PC-3 (cell line): ENCODE data around the gene TOM1L2. TPM values are rescaled to one million over a fixed set of nuclear protein-coding genes. Genes with fewer than 3 reads are reported as not detected.
"Not testable (repeated sequence)": the region's sequence is repeated elsewhere in the genome, so short reads cannot be mapped to it uniquely, and the experiment has no call there.

Experiments used
- ATAC-seq: fragments of 200-7000 bp; cut with Tn5 transposase; 2 replicates; pipeline ENCODE4 v1.9.1; 2020; ENCODE audit warnings: mild to moderate bottlenecking, moderate library complexity
- BruUV-seq: library from RNA; stranded (reverse); fragments of 400-500 nt; replicated peaks from 2 replicates; lab custom pipeline; 2021; lab: Mats Ljungman, UMichigan
- CTCF ChIA-PET: fragments of 300-600 bp; sonication (Branson Sonifier 250); formaldehyde crosslinking; loops from one replicate; lab custom pipeline; 2022; ENCODE audit warnings: antibody characterized with exemption; lab: Charles Lee
- POLR2A ChIA-PET: fragments of 300-600 bp; sonication (Branson Sonifier 250); formaldehyde crosslinking; loops from one replicate; lab custom pipeline; 2022; ENCODE audit warnings: antibody characterized with exemption; ENCODE audit not compliant: unreplicated experiment; lab: Charles Lee
- DNase-seq: peaks from one replicate; pipeline ENCODE4 v3.0.0-alpha.2; 2015
- H2AFZ ChIP-seq: fragments of 300-600 bp; sonication (generic); 2 replicates; pipeline ENCODE4 v1.6.0; 2016; ENCODE audit warnings: antibody characterized with exemption, low read length
- H3F3A ChIP-seq: fragments of 300-600 bp; sonication (generic); one replicate; pipeline ENCODE4 v1.6.0; 2017; ENCODE audit warnings: antibody characterized with exemption, low read length, control low read depth, mild to moderate bottlenecking; ENCODE audit not compliant: unreplicated experiment
- H3K27ac ChIP-seq: fragments of 300-600 bp; sonication (generic); 2 replicates; pipeline ENCODE4 v1.5.1; 2016; ENCODE audit warnings: mild to moderate bottlenecking, low read length
- H3K27me3 ChIP-seq: fragments of 300-600 bp; sonication (generic); 2 replicates; pipeline ENCODE4 v1.6.1; 2016; ENCODE audit warnings: low read length, mixed read lengths
- H3K36me3 ChIP-seq: fragments of 300-600 bp; sonication (generic); 2 replicates; pipeline ENCODE4 v1.6.1; 2016; ENCODE audit warnings: low read depth, mixed run types, low read length, mixed read lengths
- H3K4me1 ChIP-seq: fragments of 300-600 bp; sonication (generic); 2 replicates; pipeline ENCODE4 v1.5.1; 2016; ENCODE audit warnings: low read length; ENCODE audit not compliant: insufficient read depth
- H3K4me2 ChIP-seq: fragments of 300-600 bp; sonication (generic); 2 replicates; pipeline ENCODE4 v1.6.0; 2016; ENCODE audit warnings: low read length
- H3K4me3 ChIP-seq: fragments of 300-600 bp; sonication (generic); 2 replicates; pipeline ENCODE4 v1.5.1; 2016; ENCODE audit warnings: mild to moderate bottlenecking, low read length, mixed read lengths
- H3K79me2 ChIP-seq: fragments of 300-600 bp; sonication (generic); 2 replicates; pipeline ENCODE4 v1.6.1; 2017; ENCODE audit warnings: low read length, mixed read lengths
- H3K9ac ChIP-seq: fragments of 300-600 bp; sonication (generic); 2 replicates; pipeline ENCODE4 v1.6.0; 2016; ENCODE audit warnings: mild to moderate bottlenecking, low read length
- H3K9me2 ChIP-seq: fragments of 300-600 bp; sonication (generic); replicated peaks from 2 replicates; pipeline ENCODE4 v1.6.1; 2016; ENCODE audit warnings: mixed run types, low read length, mixed read lengths
- H3K9me3 ChIP-seq: fragments of 300-600 bp; sonication (generic); 2 replicates; pipeline ENCODE4 v1.6.1; 2016; ENCODE audit warnings: low read length, mixed read lengths
- H4K20me1 ChIP-seq: fragments of 300-600 bp; sonication (generic); 2 replicates; pipeline ENCODE4 v1.6.1; 2016; ENCODE audit warnings: low read length, mixed read lengths
- EZH2 ChIP-seq: fragments of 300-600 bp; sonication (generic); IDR thresholded peaks from one replicate; pipeline ENCODE4 v1.6.1; 2017; ENCODE audit warnings: antibody characterized with exemption, mild to moderate bottlenecking, low read length; ENCODE audit not compliant: unreplicated experiment
- EZH2phosphoT487 ChIP-seq: fragments of 300-600 bp; sonication (generic); IDR thresholded peaks from 2 replicates; pipeline ENCODE4 v1.6.1; 2018; ENCODE audit warnings: mild to moderate bottlenecking, antibody characterized with exemption, low read length, borderline replicate concordance
- intact Hi-C: fragments of 100-400 bp; cut with micrococcal nuclease; formaldehyde crosslinking; loops from 2 replicates; pipeline ENCODE4 v1.9.0; 2023
- total RNA-seq: library from RNA; depleted of rRNA; stranded (reverse); fragments of >200 nt; gene quantifications from 2 replicates; pipeline ENCODE4 v1.2.3, GENCODE V29; 2014
- TF ChIP-seq, protein P1 (sequence below): fragments of 300-600 bp; sonication (generic); conservative IDR thresholded peaks from 2 replicates; pipeline ENCODE4 v1.5.1; 2017; ENCODE audit warnings: antibody characterized with exemption, low read depth, mild to moderate bottlenecking, low read length

Gene TOM1L2
- total RNA-seq, 1 experiment from 2014 or later: 53.3 TPM

DNA sequence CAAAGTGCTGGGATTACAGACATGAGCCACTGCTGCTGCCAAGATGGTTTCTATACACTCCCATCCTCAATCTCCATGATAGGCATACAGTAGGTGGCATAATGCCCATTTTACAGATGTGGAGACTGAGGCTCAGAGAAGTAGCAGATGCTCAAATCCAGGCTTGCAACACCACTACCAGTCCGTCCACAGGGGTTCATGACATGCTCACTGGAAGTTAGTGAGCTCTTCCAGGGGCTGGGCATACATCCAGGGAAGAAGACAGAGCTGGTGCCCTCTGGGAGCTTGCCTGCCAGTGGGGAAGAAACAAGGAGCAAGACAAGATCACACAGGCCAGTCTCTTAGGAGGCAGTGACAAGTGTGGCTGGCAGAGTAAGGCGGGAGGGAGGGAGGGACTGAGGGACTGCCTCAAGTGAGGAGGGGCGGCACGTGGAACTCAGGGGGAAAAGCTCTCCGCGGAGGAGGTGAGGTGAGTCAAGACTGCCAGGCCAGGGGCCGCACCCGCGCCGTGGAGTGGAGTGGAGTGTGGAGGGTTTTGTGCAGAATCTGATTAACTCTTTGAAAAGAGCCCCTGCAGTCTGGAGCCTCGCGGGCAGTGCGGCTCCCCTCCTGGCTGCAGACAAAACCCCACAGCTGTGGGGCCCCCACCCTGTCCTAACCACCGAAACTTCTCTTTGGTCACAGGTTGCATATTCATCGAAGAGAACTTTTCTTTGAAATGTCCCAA lies 163.3 kb downstream of the TOM1L2 start:
- no peaks in the 10 kb centered on the region for H3K79me2 ChIP-seq
- no peak overlapping the region for H3K27ac ChIP-seq
- no peaks in the 10 kb centered on the region for H3K9me3 ChIP-seq
- 0 out of 2 replicates have a peak, but pooled peaks cover 6% of the 10 kb centered on the region for H4K20me1 ChIP-seq
- no peak overlapping the region for H3K4me2 ChIP-seq
- no peak overlapping the region for H3K9ac ChIP-seq
- no peaks in the 10 kb centered on the region for H3K27me3 ChIP-seq
- ATAC-seq (peak; percentile 3; the same call in 1 of the 2 replicates), DNase-seq (no peak)
- intact Hi-C loops: no loop called here
- H3K36me3 ChIP-seq: peaks cover 32% of the 10 kb centered on the region
- POLR2A ChIA-PET: no interaction called here
- H3K4me3 ChIP-seq: no peak overlapping the region
- BruUV-seq: no TSS peak
- CTCF ChIA-PET: no interaction called here
- H3K9me2 ChIP-seq: no peaks in the 10 kb centered on the region
- no peak overlapping the region for H2AFZ ChIP-seq
- peaks cover 7% of the 10 kb centered on the region for H3F3A ChIP-seq
- TF ChIP-seq EZH2 (no peak), EZH2phosphoT487 (no peak)
- TF ChIP-seq, protein P1, sequence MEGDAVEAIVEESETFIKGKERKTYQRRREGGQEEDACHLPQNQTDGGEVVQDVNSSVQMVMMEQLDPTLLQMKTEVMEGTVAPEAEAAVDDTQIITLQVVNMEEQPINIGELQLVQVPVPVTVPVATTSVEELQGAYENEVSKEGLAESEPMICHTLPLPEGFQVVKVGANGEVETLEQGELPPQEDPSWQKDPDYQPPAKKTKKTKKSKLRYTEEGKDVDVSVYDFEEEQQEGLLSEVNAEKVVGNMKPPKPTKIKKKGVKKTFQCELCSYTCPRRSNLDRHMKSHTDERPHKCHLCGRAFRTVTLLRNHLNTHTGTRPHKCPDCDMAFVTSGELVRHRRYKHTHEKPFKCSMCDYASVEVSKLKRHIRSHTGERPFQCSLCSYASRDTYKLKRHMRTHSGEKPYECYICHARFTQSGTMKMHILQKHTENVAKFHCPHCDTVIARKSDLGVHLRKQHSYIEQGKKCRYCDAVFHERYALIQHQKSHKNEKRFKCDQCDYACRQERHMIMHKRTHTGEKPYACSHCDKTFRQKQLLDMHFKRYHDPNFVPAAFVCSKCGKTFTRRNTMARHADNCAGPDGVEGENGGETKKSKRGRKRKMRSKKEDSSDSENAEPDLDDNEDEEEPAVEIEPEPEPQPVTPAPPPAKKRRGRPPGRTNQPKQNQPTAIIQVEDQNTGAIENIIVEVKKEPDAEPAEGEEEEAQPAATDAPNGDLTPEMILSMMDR: no peak
- H3K4me1 ChIP-seq: peaks cover 9% of the 10 kb centered on the region

DNA sequence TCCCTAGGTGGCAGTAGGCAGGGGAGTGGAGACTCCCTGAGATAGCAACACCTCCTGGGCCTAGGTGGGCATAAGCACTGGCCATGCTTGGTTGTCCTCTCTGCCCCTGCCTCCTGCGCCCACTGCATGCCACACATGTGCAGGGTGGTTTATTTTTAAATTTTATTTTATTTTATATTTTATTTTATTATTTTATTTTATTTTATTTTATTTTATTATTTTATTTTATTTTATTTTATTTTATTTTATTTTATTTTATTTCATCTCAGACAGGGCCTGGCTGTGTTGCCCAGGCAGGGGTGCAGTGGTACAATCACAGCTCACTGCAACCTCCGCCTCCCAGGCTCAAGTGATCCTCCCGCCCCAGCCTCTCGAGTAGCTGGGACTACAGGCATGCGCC lies 164.0 kb downstream of the TOM1L2 start:
- H3K79me2 ChIP-seq, H3F3A ChIP-seq, H3K9me2 ChIP-seq, POLR2A ChIA-PET, intact Hi-C loops, ATAC-seq, H3K9me3 ChIP-seq, H3K9ac ChIP-seq, H3K27me3 ChIP-seq, H3K4me3 ChIP-seq, H3K27ac ChIP-seq, CTCF ChIA-PET, BruUV-seq, DNase-seq, H4K20me1 ChIP-seq, H2AFZ ChIP-seq, H3K4me1 ChIP-seq, H3K4me2 ChIP-seq: not testable (repeated sequence)
- H3K36me3 ChIP-seq: peaks cover 27% of the 10 kb centered on the region

GRCh38 chr17:17807440-17807839 lies 164.8 kb downstream of the TOM1L2 start:
- CTCF ChIA-PET: no interaction called here
- TF ChIP-seq EZH2phosphoT487: no peak
- TF ChIP-seq, protein P1: no peak
- TF ChIP-seq EZH2: no peak
- Histone ChIP-seq H3K36me3 (peaks cover 22% of the 10 kb centered on the region), H3K4me3 (no peak overlapping the region), H2AFZ (no peak overlapping the region), H3F3A (peaks cover 7% of the 10 kb centered on the region), H3K4me1 (peaks cover 9% of the 10 kb centered on the region), H3K9me2 (no peaks in the 10 kb centered on the region), H3K4me2 (no peak overlapping the region), H3K27ac (no peak overlapping the region), H3K9ac (no peak overlapping the region), H4K20me1 (0 out of 2 replicates have a peak, but pooled peaks cover 4% of the 10 kb centered on the region), H3K9me3 (no peaks in the 10 kb centered on the region), H3K27me3 (no peaks in the 10 kb centered on the region), H3K79me2 (no peaks in the 10 kb centered on the region)
- intact Hi-C loops: no loop called here
- no TSS peak for BruUV-seq
- POLR2A ChIA-PET: interaction anchor here (0.5 kb wide), 1 partner anchor 273 kb away, joined by 6 read pairs; no protein-coding TSS in a partner anchor
- ATAC-seq (no peak), DNase-seq (no peak)
